ENCODE results near the gene LSM7.

Gene LSM7

GRCh38 chr19:2358548-2359173 lies 30.3 kb upstream of the LSM7 start:
- no peak for TF ChIP-seq CTCF (IDR thresholded peaks at IDR 0.05)

GRCh38 chr19:2357279-2358206 lies 29.2 kb upstream of the LSM7 start:
- no peak for TF ChIP-seq CTCF (IDR thresholded peaks at IDR 0.05)

- TF ChIP-seq CTCF (IDR thresholded peaks at IDR 0.05), result no peak
These were observed 27.8 kb upstream of the LSM7 start for GRCh38 chr19:2356036-2356646.

- TF ChIP-seq CTCF (IDR thresholded peaks at IDR 0.05), result no peak
These were observed 27.0 kb upstream of the LSM7 start for GRCh38 chr19:2355168-2356035.

GRCh38 chr19:2354670-2355069 lies 26.3 kb upstream of the LSM7 start:
- no peak for TF ChIP-seq CTCF (IDR thresholded peaks at IDR 0.05)

GRCh38 chr19:2353887-2354592 lies 25.7 kb upstream of the LSM7 start:
- no peak for TF ChIP-seq CTCF (IDR thresholded peaks at IDR 0.05)

Measured in LNCAP (cell line).